IPS-20b (cell line): ENCODE measurements around the gene VPS13D.

Experiments
- H3K27ac ChIP-seq: one replicate; pipeline ENCODE4 v1.5.1; 2013; ENCODE audit warnings: low read length
- H3K27me3 ChIP-seq: 2 replicates; pipeline ENCODE4 v1.6.1; 2013; ENCODE audit warnings: mild to moderate bottlenecking, low read length, inconsistent platforms; ENCODE audit not compliant: insufficient read depth
- H3K36me3 ChIP-seq: 2 replicates; pipeline ENCODE4 v1.6.1; 2013; ENCODE audit warnings: low read depth, mild to moderate bottlenecking, inconsistent platforms, low read length, moderate library complexity; ENCODE audit not compliant: insufficient read depth
- H3K4me1 ChIP-seq: 2 replicates; pipeline ENCODE4 v1.6.1; 2013; ENCODE audit warnings: mild to moderate bottlenecking, control low read depth, inconsistent platforms, low read length, moderate library complexity; ENCODE audit not compliant: insufficient read depth
- H3K4me3 ChIP-seq: 2 replicates; pipeline ENCODE4 v1.5.1; 2013; ENCODE audit warnings: mild to moderate bottlenecking, low read length, inconsistent platforms
- H3K9ac ChIP-seq: 2 replicates; pipeline ENCODE4 v1.6.1; 2013; ENCODE audit warnings: low read depth, mild to moderate bottlenecking, inconsistent platforms, low read length, moderate library complexity
- H3K9me3 ChIP-seq: 2 replicates; pipeline ENCODE4 v1.6.1; 2013; ENCODE audit warnings: mild to moderate bottlenecking, low read depth, low read length, inconsistent platforms; ENCODE audit not compliant: insufficient read depth

Gene VPS13D

DNA sequence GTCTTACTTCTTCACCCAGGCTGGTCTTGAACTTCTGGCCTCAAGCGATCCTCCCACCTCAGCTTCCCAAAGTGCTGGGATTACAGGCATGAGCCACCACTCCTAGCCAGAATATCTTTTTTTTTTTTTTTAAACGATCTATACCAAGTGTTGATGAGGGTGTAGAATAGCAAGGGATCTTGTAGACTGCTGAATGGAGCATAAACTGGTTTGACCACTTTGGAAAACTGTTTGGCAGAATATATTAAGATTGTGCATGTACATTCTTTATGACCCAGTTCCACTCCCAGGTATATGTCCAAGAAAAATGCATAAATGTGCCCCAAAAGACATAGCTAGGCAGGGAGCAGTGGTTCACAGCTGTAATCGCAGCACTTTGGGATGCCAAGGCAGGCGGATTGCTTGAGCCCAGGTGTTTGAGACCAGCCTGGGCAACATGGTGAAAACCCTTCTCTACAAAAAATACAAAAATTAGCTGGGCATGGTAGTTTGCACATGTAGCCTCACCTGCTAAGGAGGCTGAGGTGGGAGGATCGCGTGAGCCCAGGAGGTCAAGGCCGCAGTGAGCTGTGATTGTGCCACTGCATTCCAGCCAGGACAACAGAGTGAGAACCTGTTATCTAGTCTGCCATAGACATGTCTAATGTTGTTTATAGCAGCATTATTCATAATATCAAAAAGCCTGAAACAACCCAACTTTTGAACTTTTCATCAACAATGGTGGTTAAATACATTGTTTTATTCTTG is 184.0 kb downstream of the VPS13D start:
- no peaks in the 10 kb centered on the region for H3K27me3 ChIP-seq
- H3K36me3 ChIP-seq, result peaks cover 31% of the 10 kb centered on the region
- H3K9me3 ChIP-seq, result no peaks in the 10 kb centered on the region
- H3K4me1 ChIP-seq, result no peaks in the 10 kb centered on the region
- no peak overlapping the region for H3K27ac ChIP-seq
- no peak overlapping the region for H3K4me3 ChIP-seq
- H3K9ac ChIP-seq, result no peak overlapping the region

DNA sequence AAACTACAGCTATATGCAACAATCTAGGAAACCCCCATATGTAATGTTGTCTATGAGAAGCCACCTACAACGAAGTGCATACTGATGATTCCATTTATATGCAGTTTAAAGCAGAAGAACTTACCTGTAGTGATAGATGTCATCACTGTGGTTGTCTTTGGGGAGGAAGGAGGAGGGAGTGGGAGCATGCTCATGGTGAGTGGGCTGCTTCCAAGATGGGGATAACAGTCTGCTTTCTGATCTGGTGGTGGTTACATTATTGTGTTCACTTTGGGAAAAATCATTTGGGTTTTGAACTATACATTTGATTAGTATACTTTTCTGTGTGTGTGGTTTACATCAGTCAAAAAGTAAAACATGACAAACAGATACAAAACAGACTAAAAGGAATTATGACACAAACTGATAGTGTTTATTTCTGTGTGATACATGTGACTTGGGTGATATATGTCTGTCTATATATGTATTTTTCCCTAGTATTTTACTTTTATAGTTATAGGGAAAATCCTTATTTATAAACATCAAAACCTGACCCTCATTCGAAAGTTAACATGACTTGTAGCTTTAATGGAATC is 184.7 kb downstream of the VPS13D start:
- Histone ChIP-seq H3K36me3 (peaks cover 31% of the 10 kb centered on the region), H3K27ac (no peak overlapping the region), H3K4me3 (no peak overlapping the region), H3K9ac (no peak overlapping the region), H3K27me3 (no peaks in the 10 kb centered on the region), H3K4me1 (no peaks in the 10 kb centered on the region), H3K9me3 (no peaks in the 10 kb centered on the region)

DNA sequence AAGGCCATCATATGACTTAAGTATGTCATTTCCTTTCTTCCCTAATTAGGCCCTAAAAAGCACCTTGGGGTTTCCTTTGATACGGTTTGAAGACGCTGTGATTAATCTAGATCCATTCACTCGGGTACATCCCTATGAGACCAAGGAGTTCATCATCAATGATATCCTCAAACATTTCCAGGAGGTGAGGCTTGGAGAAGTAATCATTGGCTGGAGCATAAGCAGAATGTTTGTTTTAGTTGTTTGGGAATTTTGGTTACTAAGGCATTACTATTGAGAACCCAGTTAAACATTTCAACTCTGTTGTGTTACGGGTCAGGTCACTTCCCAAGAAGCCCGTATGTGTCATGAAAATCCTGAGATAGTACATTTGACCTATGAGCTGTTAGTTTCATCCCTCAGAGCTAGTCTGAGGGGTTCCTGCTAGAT is 185.2 kb downstream of the VPS13D start:
- peaks cover 26% of the 10 kb centered on the region for H3K36me3 ChIP-seq
- no peak overlapping the region for H3K9ac ChIP-seq
- no peak overlapping the region for H3K27ac ChIP-seq
- H3K4me1 ChIP-seq, result no peaks in the 10 kb centered on the region
- H3K9me3 ChIP-seq, result no peaks in the 10 kb centered on the region
- no peaks in the 10 kb centered on the region for H3K27me3 ChIP-seq
- no peak overlapping the region for H3K4me3 ChIP-seq

DNA sequence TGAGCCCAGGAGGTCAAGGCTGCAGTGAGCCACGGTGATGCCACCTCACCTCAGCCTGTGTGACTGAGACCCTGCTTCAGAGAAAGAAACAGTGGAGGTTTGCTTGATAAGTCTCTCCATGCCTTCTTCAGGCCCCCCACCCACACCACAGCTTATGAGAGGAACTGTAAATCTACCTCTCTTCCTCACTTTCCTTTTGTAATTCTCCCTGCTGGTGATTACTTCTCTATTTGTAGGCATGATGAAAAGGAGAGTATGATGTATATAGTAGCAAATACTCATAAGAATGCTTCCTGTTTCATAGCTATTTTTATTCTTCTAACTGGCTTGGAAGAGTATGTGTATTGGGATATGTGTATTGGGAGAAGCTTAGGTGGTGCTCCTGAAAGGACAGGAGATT is 186.3 kb downstream of the VPS13D start:
- Histone ChIP-seq H3K36me3 (peaks cover 25% of the 10 kb centered on the region), H3K4me1 (no peaks in the 10 kb centered on the region), H3K27ac (no peak overlapping the region), H3K4me3 (no peak overlapping the region), H3K9ac (no peak overlapping the region), H3K9me3 (no peaks in the 10 kb centered on the region), H3K27me3 (no peaks in the 10 kb centered on the region)

DNA sequence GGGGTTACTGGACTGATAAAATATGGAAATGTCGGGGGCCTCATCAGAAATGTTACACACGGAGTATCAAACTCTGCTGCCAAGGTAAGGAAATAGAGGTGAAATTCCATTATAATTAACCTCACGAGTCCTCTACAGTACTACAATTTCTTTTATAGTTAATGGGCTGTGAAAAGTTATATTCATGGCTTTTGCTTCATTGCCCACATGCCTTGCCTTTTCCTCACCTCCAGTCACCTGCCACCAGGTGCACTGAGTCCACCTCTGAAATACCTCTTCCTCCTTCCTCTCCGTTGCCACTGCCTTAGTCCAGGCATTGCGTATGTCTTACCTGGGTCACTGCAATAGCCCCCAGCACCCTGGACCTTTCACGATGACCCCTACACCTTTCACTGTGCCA is 186.9 kb downstream of the VPS13D start:
- no peak overlapping the region for H3K9ac ChIP-seq
- no peaks in the 10 kb centered on the region for H3K4me1 ChIP-seq
- H3K9me3 ChIP-seq, result no peaks in the 10 kb centered on the region
- no peak overlapping the region for H3K4me3 ChIP-seq
- peaks cover 25% of the 10 kb centered on the region for H3K36me3 ChIP-seq
- no peak overlapping the region for H3K27ac ChIP-seq
- no peaks in the 10 kb centered on the region for H3K27me3 ChIP-seq

DNA sequence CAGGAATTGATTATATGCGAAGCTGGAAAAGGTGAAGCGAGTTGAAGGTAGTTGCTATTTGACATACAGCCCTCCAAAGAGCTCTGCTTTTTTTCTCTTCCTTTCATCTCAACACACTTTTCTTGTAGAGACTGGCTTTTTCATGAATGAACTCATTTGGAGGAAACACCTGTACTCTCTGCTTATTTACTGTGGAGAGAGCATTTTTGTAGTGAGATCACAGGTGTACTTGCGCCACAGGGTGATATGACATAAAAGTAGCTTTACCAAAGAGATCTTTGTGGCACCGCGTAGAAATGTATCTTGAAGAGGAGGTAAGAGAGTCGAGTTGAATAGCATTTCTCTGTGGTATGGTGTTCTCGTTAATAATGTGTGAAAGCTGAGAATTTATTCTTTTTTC is 187.6 kb downstream of the VPS13D start:
- Histone ChIP-seq H3K4me3 (no peak overlapping the region), H3K9ac (no peak overlapping the region), H3K4me1 (no peaks in the 10 kb centered on the region), H3K9me3 (no peaks in the 10 kb centered on the region), H3K27me3 (no peaks in the 10 kb centered on the region), H3K36me3 (peaks cover 25% of the 10 kb centered on the region), H3K27ac (no peak overlapping the region)

DNA sequence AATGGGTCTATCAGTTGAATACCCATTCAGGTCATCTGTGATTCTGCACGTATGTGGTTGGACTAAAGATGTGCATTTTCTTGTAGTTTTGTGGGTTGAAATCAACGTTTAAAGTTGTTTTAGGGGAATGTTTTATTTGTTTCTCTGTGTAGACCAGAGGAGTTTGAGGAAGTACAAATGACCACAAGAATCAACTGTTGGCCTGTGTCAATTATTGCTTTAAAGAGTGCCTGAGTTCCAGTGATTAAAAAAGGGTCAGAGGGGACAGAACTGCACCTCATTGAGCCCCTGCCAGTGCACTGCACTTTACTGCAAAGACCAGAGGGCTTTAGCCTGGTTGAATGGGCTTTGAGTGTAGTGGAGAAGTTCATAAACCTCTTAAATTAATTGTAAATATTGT is 190.3 kb downstream of the VPS13D start:
- Histone ChIP-seq H3K27me3 (no peaks in the 10 kb centered on the region), H3K9me3 (no peaks in the 10 kb centered on the region), H3K9ac (no peak overlapping the region), H3K4me1 (no peaks in the 10 kb centered on the region), H3K4me3 (no peak overlapping the region), H3K27ac (no peak overlapping the region), H3K36me3 (peaks cover 25% of the 10 kb centered on the region)

DNA sequence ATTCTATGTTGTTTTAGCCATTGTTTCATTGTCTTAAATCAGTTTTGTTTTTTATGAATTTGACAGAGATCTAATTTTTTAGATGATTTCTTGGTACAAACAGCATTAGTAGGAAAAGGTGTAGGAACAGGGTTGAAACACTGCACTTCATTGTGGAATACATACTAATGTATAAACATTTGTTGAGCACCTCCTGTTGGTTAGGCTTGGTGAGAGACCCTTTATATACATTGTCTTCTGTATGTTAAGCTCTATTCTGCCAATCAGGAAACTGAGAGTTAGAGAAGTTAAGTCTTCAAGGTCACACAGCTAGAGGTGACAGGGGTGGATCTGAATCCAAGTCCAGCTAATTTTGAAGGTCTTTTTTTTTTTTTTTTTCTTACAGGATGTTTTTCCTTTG is 192.7 kb downstream of the VPS13D start:
- Histone ChIP-seq H3K27ac (no peak overlapping the region), H3K9ac (no peak overlapping the region), H3K36me3 (peaks cover 6% of the 10 kb centered on the region; the same call in 1 of the 2 replicates), H3K27me3 (no peaks in the 10 kb centered on the region), H3K4me1 (no peaks in the 10 kb centered on the region), H3K9me3 (no peaks in the 10 kb centered on the region), H3K4me3 (no peak overlapping the region)

DNA sequence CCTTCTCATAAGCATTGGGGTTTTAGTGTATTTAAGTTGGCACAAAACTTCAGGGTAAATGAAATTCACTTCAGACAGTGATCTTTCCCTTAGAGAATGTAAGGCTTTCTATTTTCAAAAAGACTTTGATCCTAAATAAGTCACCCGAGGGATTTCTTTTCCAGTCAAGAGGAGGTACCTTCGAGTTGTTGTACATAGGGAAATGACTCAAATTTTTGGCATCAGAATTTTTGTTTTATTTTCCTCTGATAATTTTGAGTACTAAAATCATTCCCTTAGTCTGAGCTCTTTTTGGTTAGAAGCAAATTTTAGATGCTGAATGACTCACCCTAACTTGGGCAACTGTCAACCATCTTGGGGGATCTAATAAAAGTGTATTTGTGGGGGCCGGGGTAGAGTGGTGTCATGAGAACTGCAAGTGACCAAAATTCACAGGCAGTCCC is 194.3 kb downstream of the VPS13D start:
- Histone ChIP-seq H3K27me3 (no peaks in the 10 kb centered on the region), H3K9ac (no peak overlapping the region), H3K36me3 (no peaks in the 10 kb centered on the region), H3K4me3 (no peak overlapping the region), H3K9me3 (no peaks in the 10 kb centered on the region), H3K27ac (no peak overlapping the region), H3K4me1 (no peaks in the 10 kb centered on the region)

DNA sequence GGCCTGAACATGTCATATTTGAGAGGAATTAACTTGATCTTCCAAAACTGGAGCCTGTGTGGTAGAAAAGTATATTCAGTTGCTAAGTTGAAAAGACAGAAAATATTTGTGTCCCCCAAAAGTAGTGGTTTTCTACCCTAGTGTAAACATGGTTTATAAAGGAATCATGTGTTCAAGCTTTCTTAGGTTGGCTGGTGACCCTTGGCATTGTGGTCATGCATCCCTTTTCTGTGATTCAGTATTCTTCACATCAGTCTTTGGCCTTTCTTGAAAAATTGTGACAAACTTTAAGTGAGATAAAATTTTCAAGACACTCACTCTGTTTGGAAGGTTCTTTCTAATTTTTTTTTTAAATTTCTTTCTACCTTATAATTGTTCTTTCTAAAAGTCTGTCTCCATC is 195.0 kb downstream of the VPS13D start:
- Histone ChIP-seq H3K36me3 (no peaks in the 10 kb centered on the region), H3K9ac (no peak overlapping the region), H3K27me3 (no peaks in the 10 kb centered on the region), H3K9me3 (no peaks in the 10 kb centered on the region), H3K4me1 (no peaks in the 10 kb centered on the region), H3K27ac (no peak overlapping the region), H3K4me3 (no peak overlapping the region)

DNA sequence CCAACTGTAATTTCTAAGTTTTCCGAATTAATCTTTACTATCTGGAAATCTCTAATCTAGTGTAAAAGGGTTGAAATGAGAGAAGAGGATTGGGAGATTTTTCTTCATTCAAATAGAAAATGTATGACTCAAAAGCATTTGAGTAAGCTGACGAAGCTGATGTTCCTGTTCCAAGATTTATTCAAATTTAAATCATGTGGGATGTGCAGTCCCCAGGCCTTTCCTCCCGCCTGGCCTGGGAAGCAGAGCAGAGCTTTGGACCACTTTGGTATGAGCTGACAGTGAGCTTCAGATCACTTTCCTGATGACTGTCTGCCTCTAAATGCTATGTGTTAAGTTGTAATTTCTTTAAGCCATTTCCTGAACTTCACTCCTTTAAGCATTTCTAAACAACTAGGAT is 196.2 kb downstream of the VPS13D start:
- Histone ChIP-seq H3K4me3 (no peak overlapping the region), H3K36me3 (no peaks in the 10 kb centered on the region), H3K27me3 (no peaks in the 10 kb centered on the region), H3K9ac (no peak overlapping the region), H3K9me3 (no peaks in the 10 kb centered on the region), H3K4me1 (no peaks in the 10 kb centered on the region), H3K27ac (no peak overlapping the region)

DNA sequence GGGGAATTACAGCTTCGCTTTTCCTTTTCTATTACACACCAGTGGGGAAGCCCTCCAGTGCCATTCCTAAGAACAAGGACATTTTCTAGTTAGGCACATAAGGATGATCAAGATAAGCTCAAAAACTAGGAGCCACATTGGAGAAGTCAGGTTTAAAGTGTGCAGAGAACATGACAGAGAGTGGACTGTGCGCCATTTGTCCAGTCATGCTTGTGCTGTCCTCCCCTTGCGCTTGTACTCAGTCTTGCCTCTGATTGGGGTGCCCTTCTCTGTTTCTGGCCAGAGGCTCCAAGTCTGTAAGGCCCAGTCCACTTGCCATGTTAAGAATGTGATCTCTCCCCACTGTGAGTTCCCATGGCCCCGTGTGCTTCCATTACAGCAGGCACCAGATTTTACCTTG is 198.5 kb downstream of the VPS13D start:
- Histone ChIP-seq H3K27me3 (no peaks in the 10 kb centered on the region), H3K9ac (no peak overlapping the region), H3K9me3 (no peaks in the 10 kb centered on the region), H3K4me1 (no peaks in the 10 kb centered on the region), H3K4me3 (no peak overlapping the region), H3K36me3 (no peaks in the 10 kb centered on the region), H3K27ac (no peak overlapping the region)
